OCI-LY1 (cell line): ENCODE measurements around the gene CDK5RAP2.

ENCODE experiments used
- H2AFZ ChIP-seq: fragments of 200-600 bp; sonication (generic), shearing (Covaris generic); 2 replicates; pipeline ENCODE4 v1.6.0; 2014; ENCODE audit warnings: antibody characterized with exemption, mild to moderate bottlenecking, low read length
- H3F3A ChIP-seq: fragments of 200-600 bp; sonication (generic), shearing (Covaris generic); 2 replicates; pipeline ENCODE4 v1.6.0; 2014; ENCODE audit warnings: mild to moderate bottlenecking, antibody characterized with exemption, low read length, moderate library complexity; ENCODE audit not compliant: insufficient read depth
- H3K27ac ChIP-seq: fragments of 200-600 bp; sonication (generic); 2 replicates; pipeline ENCODE4 v1.5.1; 2014; ENCODE audit warnings: low read length, mixed run types, mild to moderate bottlenecking, low read depth; ENCODE audit not compliant: poor library complexity, severe bottlenecking
- H3K27me3 ChIP-seq: fragments of 200-600 bp; sonication (generic); 2 replicates; pipeline ENCODE4 v1.6.0; 2014; ENCODE audit warnings: antibody characterized with exemption, mild to moderate bottlenecking, low read length, moderate library complexity; ENCODE audit not compliant: insufficient read depth
- H3K36me3 ChIP-seq: fragments of 200-600 bp; sonication (generic); 2 replicates; pipeline ENCODE4 v1.6.1; 2014; ENCODE audit warnings: mild to moderate bottlenecking, antibody characterized with exemption, low read length, moderate library complexity, mixed read lengths; ENCODE audit not compliant: insufficient read depth
- H3K4me1 ChIP-seq: fragments of 200-600 bp; sonication (generic); 2 replicates; pipeline ENCODE4 v1.5.1; 2014; ENCODE audit warnings: mild to moderate bottlenecking, low read length, moderate library complexity; ENCODE audit not compliant: insufficient read depth, severe bottlenecking
- H3K4me2 ChIP-seq: fragments of 200-600 bp; sonication (generic), shearing (Covaris generic); 2 replicates; pipeline ENCODE4 v1.6.1; 2014; ENCODE audit warnings: low read length
- H3K4me3 ChIP-seq: fragments of 200-600 bp; sonication (generic); 2 replicates; pipeline ENCODE4 v1.5.1; 2014; ENCODE audit warnings: low read length, low read depth, mild to moderate bottlenecking, mixed read lengths; ENCODE audit not compliant: poor library complexity, severe bottlenecking
- H3K79me2 ChIP-seq: fragments of 200-600 bp; shearing (Covaris generic); 2 replicates; pipeline ENCODE4 v1.6.1; 2016; ENCODE audit warnings: mixed run types, low read length, mixed read lengths; ENCODE audit not compliant: insufficient read depth
- H3K9ac ChIP-seq: fragments of 200-600 bp; sonication (generic), shearing (Covaris generic); 2 replicates; pipeline ENCODE4 v1.6.1; 2014; ENCODE audit warnings: mild to moderate bottlenecking, low read length, mixed read lengths
- H3K9me2 ChIP-seq: fragments of 200-600 bp; sonication (generic), shearing (Covaris generic); 2 replicates; pipeline ENCODE4 v1.6.1; 2014; ENCODE audit warnings: low read depth, mild to moderate bottlenecking, low read length, mixed read lengths
- H3K9me3 ChIP-seq: fragments of 200-600 bp; shearing (Covaris generic); 2 replicates; pipeline ENCODE4 v1.6.1; 2014; ENCODE audit warnings: low read length, mixed read lengths
- H4K20me1 ChIP-seq: fragments of 200-600 bp; sonication (generic), shearing (Covaris generic); 2 replicates; pipeline ENCODE4 v1.6.0; 2016; ENCODE audit warnings: mild to moderate bottlenecking, low read length; ENCODE audit not compliant: insufficient read depth
- CTCF ChIP-seq: fragments of 200-600 bp; sonication (generic), shearing (Covaris generic); IDR thresholded peaks from 2 replicates; pipeline ENCODE4 v1.5.1; 2017; ENCODE audit warnings: mild to moderate bottlenecking, antibody characterized with exemption, low read length, moderate library complexity, mixed read lengths
- EZH2 ChIP-seq: fragments of 200-600 bp; sonication (generic), shearing (Covaris generic); IDR thresholded peaks from 2 replicates; pipeline ENCODE4 v1.8.0; 2017; ENCODE audit warnings: borderline replicate concordance, mixed run types, mild to moderate bottlenecking, antibody characterized with exemption, low read length, moderate library complexity, mixed read lengths

Gene CDK5RAP2

GRCh38 chr9:120456218-120456617 lies 123.7 kb downstream of the CDK5RAP2 start:
- Histone ChIP-seq H3K9ac (no peak overlapping the region), H3F3A (no peaks in the 10 kb centered on the region), H3K4me1 (no peaks in the 10 kb centered on the region), H3K4me2 (no peak overlapping the region), H3K27ac (no peak overlapping the region), H3K9me2 (no peaks in the 10 kb centered on the region), H3K9me3 (no peaks in the 10 kb centered on the region), H3K4me3 (no peak overlapping the region), H2AFZ (no peak overlapping the region), H3K36me3 (peaks cover 72% of the 10 kb centered on the region), H4K20me1 (no peaks in the 10 kb centered on the region), H3K79me2 (no peaks in the 10 kb centered on the region), H3K27me3 (no peaks in the 10 kb centered on the region)
- TF ChIP-seq EZH2: no peak
- TF ChIP-seq CTCF: no peak

GRCh38 chr9:120454467-120454866 lies 125.5 kb downstream of the CDK5RAP2 start:
- H3K27ac ChIP-seq: no peak overlapping the region
- H2AFZ ChIP-seq: no peak overlapping the region
- H3K4me1 ChIP-seq: no peaks in the 10 kb centered on the region
- no peaks in the 10 kb centered on the region for H4K20me1 ChIP-seq
- no peaks in the 10 kb centered on the region for H3K9me3 ChIP-seq
- no peak overlapping the region for H3K4me3 ChIP-seq
- no peaks in the 10 kb centered on the region for H3K27me3 ChIP-seq
- TF ChIP-seq EZH2: no peak
- TF ChIP-seq CTCF: no peak
- H3K9ac ChIP-seq: no peak overlapping the region
- H3K4me2 ChIP-seq: no peak overlapping the region
- H3K36me3 ChIP-seq: peaks cover 89% of the 10 kb centered on the region
- no peaks in the 10 kb centered on the region for H3F3A ChIP-seq
- H3K79me2 ChIP-seq: 0 out of 2 replicates have a peak, but pooled peaks cover 5% of the 10 kb centered on the region
- H3K9me2 ChIP-seq: no peaks in the 10 kb centered on the region

GRCh38 chr9:120453792-120454191 lies 126.2 kb downstream of the CDK5RAP2 start:
- Histone ChIP-seq H3K79me2 (0 out of 2 replicates have a peak, but pooled peaks cover 5% of the 10 kb centered on the region), H3K4me2 (no peak overlapping the region), H3K27me3 (no peaks in the 10 kb centered on the region), H3F3A (no peaks in the 10 kb centered on the region), H3K36me3 (peaks cover 88% of the 10 kb centered on the region), H2AFZ (no peak overlapping the region), H4K20me1 (no peaks in the 10 kb centered on the region), H3K4me3 (no peak overlapping the region), H3K9me3 (no peaks in the 10 kb centered on the region), H3K27ac (no peak overlapping the region), H3K4me1 (no peaks in the 10 kb centered on the region), H3K9ac (no peak overlapping the region), H3K9me2 (no peaks in the 10 kb centered on the region)
- no peak for TF ChIP-seq EZH2
- no peak for TF ChIP-seq CTCF
